Fibroblast of lung (primary cell): ENCODE measurements around the gene TBC1D22B. TPM values are rescaled to one million over a fixed set of nuclear protein-coding genes. Genes with fewer than 3 reads are reported as not detected.

Experiments used
- DNase-seq, 2 donors: peaks; one replicate each; pipeline versions ENCODE4 v3.0.0 to v3.0.0-alpha.2; 2010; ENCODE audit warnings: low read depth in 2 of 2
- H2AFZ ChIP-seq: 2 replicates; pipeline ENCODE4 v1.5.1; 2012; ENCODE audit warnings: low read length, control low read depth, inconsistent platforms
- H3K27ac ChIP-seq: 2 replicates; pipeline ENCODE4 v1.5.1; 2011; ENCODE audit warnings: low read length, control low read depth; ENCODE audit not compliant: insufficient read depth
- H3K27me3 ChIP-seq: 2 replicates; pipeline ENCODE4 v1.5.1; 2011; ENCODE audit warnings: mild to moderate bottlenecking, low read length; ENCODE audit not compliant: control insufficient read depth, insufficient read depth
- H3K36me3 ChIP-seq: 2 replicates; pipeline ENCODE4 v1.5.1; 2011; ENCODE audit warnings: low read length; ENCODE audit not compliant: control insufficient read depth, insufficient read depth
- H3K4me1 ChIP-seq: 2 replicates; pipeline ENCODE4 v1.5.1; 2011; ENCODE audit warnings: low read length; ENCODE audit not compliant: control insufficient read depth, insufficient read depth; ENCODE audit errors: extremely low read depth
- H3K4me2 ChIP-seq: 2 replicates; pipeline ENCODE4 v1.5.1; 2011; ENCODE audit warnings: low read length, control low read depth; ENCODE audit not compliant: insufficient read depth; ENCODE audit errors: extremely low read depth
- H3K4me3 ChIP-seq, 4 experiments: fragments of 200-600 bp in 1 of 4; sonication (generic) in 1 of 4; replicated peaks in 1 of 4; 2 replicates each; pipeline ENCODE4 v1.5.1; 2011 to 2016; ENCODE audit warnings: low read length in 4 of 4, low read depth in 3 of 4, mild to moderate bottlenecking in 3 of 4, control low read depth in 2 of 4, inconsistent platforms in 1 of 4, mixed read lengths in 1 of 4; ENCODE audit not compliant: insufficient read depth in 1 of 4; ENCODE audit errors: control extremely low read depth in 1 of 4
- H3K79me2 ChIP-seq: 2 replicates; pipeline ENCODE4 v1.5.1; 2012; ENCODE audit warnings: mild to moderate bottlenecking, low read length, inconsistent platforms; ENCODE audit not compliant: control insufficient read depth, insufficient read depth
- H3K9ac ChIP-seq: 2 replicates; pipeline ENCODE4 v1.5.1; 2011; ENCODE audit warnings: mild to moderate bottlenecking, low read length, control low read depth; ENCODE audit not compliant: insufficient read depth
- H3K9me3 ChIP-seq: 2 replicates; pipeline ENCODE4 v1.5.1; 2012; ENCODE audit warnings: low read depth, low read length; ENCODE audit not compliant: control insufficient read depth, insufficient read depth
- H4K20me1 ChIP-seq: 2 replicates; pipeline ENCODE4 v1.5.1; 2011; ENCODE audit warnings: low read length; ENCODE audit not compliant: control insufficient read depth, insufficient read depth; ENCODE audit errors: extremely low read depth
- EZH2 ChIP-seq: IDR thresholded peaks from 2 replicates; pipeline ENCODE4 v1.5.1; 2012; ENCODE audit warnings: low read length, control low read depth, mild to moderate bottlenecking; ENCODE audit errors: missing control alignments
- polyA plus RNA-seq, 2 donors: library from polyadenylated mRNA; depleted of rRNA in 1 of 2; stranded (reverse) in 1 of 2; unstranded in 1 of 2; fragments of >200 nt; gene quantifications; 2 replicates each; pipeline ENCODE4 v1.2.1, GENCODE V29; 2011 to 2012; ENCODE audit warnings: missing spikeins in 1 of 2
- total RNA-seq: library from RNA; depleted of rRNA; stranded (reverse); fragments of >200 nt; gene quantifications from 2 replicates; pipeline ENCODE4 v1.2.1, GENCODE V29; 2014
- TF ChIP-seq, protein P1 (sequence below), 2 donors: IDR thresholded peaks in 1 of 2; conservative IDR thresholded peaks in 1 of 2; 1 replicate in 1 of 2; 2 replicates in 1 of 2; pipeline ENCODE4 v1.5.1; 2011 to 2012; ENCODE audit warnings: low read length in 2 of 2, control low read depth in 1 of 2, inconsistent platforms in 1 of 2, low read depth in 1 of 2, mild to moderate bottlenecking in 1 of 2

The TBC1D22B gene
- total and polyA plus RNA-seq, 2 donors (not counting 1 experiment from before 2014, with no cell fraction given) = 6.3 to 9.7 TPM

DNA sequence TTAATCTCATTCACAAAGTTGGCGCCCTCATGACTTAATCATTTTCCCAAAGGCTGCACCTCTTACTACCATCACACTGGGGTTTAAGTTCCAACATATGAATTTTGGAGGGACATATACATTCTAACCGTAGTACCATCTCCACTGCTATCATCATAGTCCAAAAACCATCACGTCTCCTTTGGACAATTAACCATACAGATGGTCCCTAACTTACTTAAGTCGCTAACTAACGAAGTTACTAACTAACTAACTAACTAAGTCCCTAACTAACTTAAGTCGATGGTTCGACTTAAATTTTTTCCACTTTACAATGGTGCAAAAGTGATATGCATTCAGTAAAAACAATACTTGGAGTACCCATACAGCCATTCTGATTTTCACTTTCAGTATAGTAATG, 24.0 kb upstream of the TBC1D22B start:
- Histone ChIP-seq H3K4me1 (no peaks in the 10 kb centered on the region), H3K27ac (no peak overlapping the region), H4K20me1 (no peaks in the 10 kb centered on the region), H3K27me3 (no peaks in the 10 kb centered on the region), H2AFZ (no peak overlapping the region), H3K9ac (no peak overlapping the region), H3K36me3 (no peaks in the 10 kb centered on the region), H3K9me3 (no peaks in the 10 kb centered on the region), H3K4me3 (no peak overlapping the region), H3K4me2 (no peak overlapping the region), H3K79me2 (no peaks in the 10 kb centered on the region)
- no peak for DNase-seq
- TF ChIP-seq, protein P1, sequence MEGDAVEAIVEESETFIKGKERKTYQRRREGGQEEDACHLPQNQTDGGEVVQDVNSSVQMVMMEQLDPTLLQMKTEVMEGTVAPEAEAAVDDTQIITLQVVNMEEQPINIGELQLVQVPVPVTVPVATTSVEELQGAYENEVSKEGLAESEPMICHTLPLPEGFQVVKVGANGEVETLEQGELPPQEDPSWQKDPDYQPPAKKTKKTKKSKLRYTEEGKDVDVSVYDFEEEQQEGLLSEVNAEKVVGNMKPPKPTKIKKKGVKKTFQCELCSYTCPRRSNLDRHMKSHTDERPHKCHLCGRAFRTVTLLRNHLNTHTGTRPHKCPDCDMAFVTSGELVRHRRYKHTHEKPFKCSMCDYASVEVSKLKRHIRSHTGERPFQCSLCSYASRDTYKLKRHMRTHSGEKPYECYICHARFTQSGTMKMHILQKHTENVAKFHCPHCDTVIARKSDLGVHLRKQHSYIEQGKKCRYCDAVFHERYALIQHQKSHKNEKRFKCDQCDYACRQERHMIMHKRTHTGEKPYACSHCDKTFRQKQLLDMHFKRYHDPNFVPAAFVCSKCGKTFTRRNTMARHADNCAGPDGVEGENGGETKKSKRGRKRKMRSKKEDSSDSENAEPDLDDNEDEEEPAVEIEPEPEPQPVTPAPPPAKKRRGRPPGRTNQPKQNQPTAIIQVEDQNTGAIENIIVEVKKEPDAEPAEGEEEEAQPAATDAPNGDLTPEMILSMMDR (conservative IDR thresholded peaks at IDR 0.05 in 1 of 2, IDR thresholded peaks at IDR 0.05 in 1 of 2; ENCODE audit: low read depth in 1 of 2, low read length in 2 of 2) = no peak
- TF ChIP-seq EZH2 = no peak

DNA sequence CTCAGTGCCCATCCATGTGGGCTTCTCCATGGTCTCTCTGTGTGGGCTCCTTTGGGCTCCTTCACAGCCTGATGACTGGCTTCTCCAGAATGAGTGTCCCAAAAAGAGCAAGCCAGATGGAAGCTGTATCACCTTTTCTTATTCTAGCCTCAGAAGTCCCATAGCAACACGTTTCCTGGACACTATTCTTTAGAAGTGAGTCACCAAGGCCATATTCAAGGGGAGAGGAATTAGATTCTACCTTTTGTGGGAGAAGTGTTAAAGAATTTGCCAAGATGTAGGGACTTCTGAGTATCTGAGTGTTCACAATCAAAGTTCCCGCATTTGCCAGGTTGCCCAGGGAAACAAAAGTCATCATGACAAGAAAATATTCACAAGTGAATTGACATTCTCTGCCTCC, 20.7 kb upstream of the TBC1D22B start:
- H4K20me1 ChIP-seq = no peaks in the 10 kb centered on the region
- H3K36me3 ChIP-seq = no peaks in the 10 kb centered on the region
- peaks cover 5% of the 10 kb centered on the region for H3K4me1 ChIP-seq
- H3K27me3 ChIP-seq = no peaks in the 10 kb centered on the region
- H2AFZ ChIP-seq = no peak overlapping the region
- H3K9me3 ChIP-seq = no peaks in the 10 kb centered on the region
- H3K27ac ChIP-seq = no peak overlapping the region
- no peaks in the 10 kb centered on the region for H3K79me2 ChIP-seq
- no peak overlapping the region for H3K4me2 ChIP-seq
- peak in 1 of 2 donors; percentile 80 for DNase-seq
- no peak overlapping the region for H3K4me3 ChIP-seq
- TF ChIP-seq, protein P1 (conservative IDR thresholded peaks at IDR 0.05 in 1 of 2, IDR thresholded peaks at IDR 0.05 in 1 of 2; ENCODE audit: low read depth in 1 of 2, low read length in 2 of 2) = no peak
- TF ChIP-seq EZH2 = no peak
- no peak overlapping the region for H3K9ac ChIP-seq

DNA sequence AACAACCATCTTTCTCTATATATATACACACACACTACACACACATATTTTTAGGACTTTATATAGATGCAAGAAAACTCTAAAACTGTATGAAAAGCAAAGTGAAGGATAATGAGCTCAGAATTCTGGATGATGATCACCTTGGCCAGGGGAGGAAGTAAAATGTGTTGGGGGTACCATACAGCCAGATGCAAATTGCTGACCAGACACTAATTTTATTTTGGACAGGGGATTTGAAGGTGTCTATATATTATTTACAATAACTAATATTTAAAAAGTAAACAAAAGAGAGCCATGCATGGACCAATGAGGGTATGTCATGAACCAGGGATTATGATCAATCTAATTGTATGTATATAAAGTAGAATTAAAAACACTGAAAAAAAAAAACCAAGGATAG, 19.8 kb upstream of the TBC1D22B start:
- Histone ChIP-seq H3K4me3 (no peak overlapping the region), H3K4me2 (no peak overlapping the region), H3K4me1 (peaks cover 8% of the 10 kb centered on the region), H3K36me3 (no peaks in the 10 kb centered on the region), H3K9me3 (no peaks in the 10 kb centered on the region), H4K20me1 (no peaks in the 10 kb centered on the region), H3K79me2 (no peaks in the 10 kb centered on the region), H2AFZ (no peak overlapping the region), H3K27me3 (no peaks in the 10 kb centered on the region), H3K9ac (no peak overlapping the region), H3K27ac (no peak overlapping the region)
- DNase-seq = no peak
- TF ChIP-seq, protein P1 (conservative IDR thresholded peaks at IDR 0.05 in 1 of 2, IDR thresholded peaks at IDR 0.05 in 1 of 2; ENCODE audit: low read depth in 1 of 2, low read length in 2 of 2) = no peak
- TF ChIP-seq EZH2 = no peak
